Right lung (tissue), 5 donors: ENCODE data around the gene NBEA. TPM values are rescaled to one million over a fixed set of nuclear protein-coding genes. Genes with fewer than 3 reads are reported as not detected.

ENCODE experiments used
- DNase-seq, 2 donors: peaks; one replicate each; pipeline ENCODE4 v3.0.0-alpha.2; 2013
- polyA plus RNA-seq, 5 donors: library from polyadenylated mRNA; unstranded; fragments of 120-200 nt; gene quantifications; one replicate each; pipeline versions ENCODE4 v1.2.1 to v1.2.3, GENCODE V29; 2013; ENCODE audit warnings: inconsistent platforms in 1 of 5, low replicate concordance in 1 of 5; ENCODE audit not compliant: insufficient read length in 5 of 5, insufficient read depth in 1 of 5

Gene NBEA
- polyA plus RNA-seq, 5 donors = 7.7 to 13.5 (median 12.7) TPM

GRCh38 chr13:35702316-35702715 lies 760.2 kb downstream of the NBEA start:
- no peak for DNase-seq

GRCh38 chr13:35703061-35703460 lies 761.0 kb downstream of the NBEA start:
- no peak for DNase-seq

- no peak for DNase-seq
These were observed 762.3 kb downstream of the NBEA start for GRCh38 chr13:35704331-35704730.

- no peak for DNase-seq
These were observed 764.2 kb downstream of the NBEA start for GRCh38 chr13:35706281-35706680.

- no peak for DNase-seq
These were observed 764.7 kb downstream of the NBEA start for GRCh38 chr13:35706721-35707120.

- DNase-seq = no peak
These were observed 769.8 kb downstream of the NBEA start for GRCh38 chr13:35711909-35712308.

GRCh38 chr13:35712907-35713761 lies 771.1 kb downstream of the NBEA start:
- DNase-seq = no peak

- DNase-seq = no peak
These were observed 772.1 kb downstream of the NBEA start for GRCh38 chr13:35714121-35714520.

- DNase-seq = no peak
These were observed 772.7 kb downstream of the NBEA start for GRCh38 chr13:35714588-35715377.

- no peak for DNase-seq
These were observed 774.1 kb downstream of the NBEA start for GRCh38 chr13:35716186-35716585.

- DNase-seq = no peak
These were observed 774.7 kb downstream of the NBEA start for GRCh38 chr13:35716729-35717128.

- DNase-seq = no peak
These were observed 776.0 kb downstream of the NBEA start for GRCh38 chr13:35718084-35718483.

- DNase-seq = no peak
These were observed 778.2 kb downstream of the NBEA start for GRCh38 chr13:35720290-35720689.

- peak in 1 of 2 donors; percentile 63 for DNase-seq
These were observed 778.9 kb downstream of the NBEA start for GRCh38 chr13:35720690-35721554.
